ENCODE measurements around the gene CYP11A1.

GRCh38 chr15:74387141-74387541 is 19.7 kb upstream of the CYP11A1 start:
- TF ChIP-seq CTCF (IDR thresholded peaks at IDR 0.05) (no peak), EP300 (IDR thresholded peaks at IDR 0.05) (no peak)
